GM18858 (cell line): Measurements from ENCODE around the gene DOK7.

Experiments
- ATAC-seq: cut with Tn5 transposase; IDR thresholded peaks from one replicate; pipeline ENCODE4 v1.9.1; 2021; ENCODE audit not compliant: unreplicated experiment

DOK7 gene, protein sequence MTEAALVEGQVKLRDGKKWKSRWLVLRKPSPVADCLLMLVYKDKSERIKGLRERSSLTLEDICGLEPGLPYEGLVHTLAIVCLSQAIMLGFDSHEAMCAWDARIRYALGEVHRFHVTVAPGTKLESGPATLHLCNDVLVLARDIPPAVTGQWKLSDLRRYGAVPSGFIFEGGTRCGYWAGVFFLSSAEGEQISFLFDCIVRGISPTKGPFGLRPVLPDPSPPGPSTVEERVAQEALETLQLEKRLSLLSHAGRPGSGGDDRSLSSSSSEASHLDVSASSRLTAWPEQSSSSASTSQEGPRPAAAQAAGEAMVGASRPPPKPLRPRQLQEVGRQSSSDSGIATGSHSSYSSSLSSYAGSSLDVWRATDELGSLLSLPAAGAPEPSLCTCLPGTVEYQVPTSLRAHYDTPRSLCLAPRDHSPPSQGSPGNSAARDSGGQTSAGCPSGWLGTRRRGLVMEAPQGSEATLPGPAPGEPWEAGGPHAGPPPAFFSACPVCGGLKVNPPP

DNA sequence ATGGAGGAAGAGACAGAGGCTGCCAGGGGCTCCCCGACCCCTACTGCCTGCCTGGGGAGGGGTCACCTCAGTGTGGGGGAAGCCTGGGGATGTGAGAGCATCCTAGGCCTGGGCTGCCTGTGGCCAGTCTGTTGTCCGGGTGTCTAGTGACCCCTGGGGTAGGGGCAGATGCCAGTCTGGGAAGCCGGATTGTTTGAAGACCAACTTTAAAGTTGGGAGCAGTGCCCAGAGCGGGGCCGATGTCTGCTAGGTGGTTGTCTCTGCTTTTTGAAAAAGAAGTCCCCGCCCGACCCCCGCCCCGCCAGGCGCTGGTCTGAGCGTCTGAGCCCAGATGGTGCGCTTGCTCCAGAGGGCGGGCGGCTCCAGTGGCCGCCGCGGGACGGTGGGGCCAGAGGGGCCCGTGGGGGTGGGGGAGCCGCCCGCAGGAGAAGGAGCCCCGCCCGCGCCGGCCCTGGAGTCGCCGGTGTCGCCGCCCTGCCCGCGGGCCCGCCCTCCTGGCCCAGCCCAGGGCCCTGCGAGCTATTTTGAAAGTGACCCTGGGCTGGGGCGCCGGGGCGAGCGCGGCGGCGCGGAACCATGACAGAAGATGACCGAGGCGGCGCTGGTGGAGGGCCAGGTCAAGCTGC lies at the start of gene DOK7:
DOK7 (plus strand) TSS at position 517 of the 626 bp plus-strand sequence; CDS start at position 587, 70 bp downstream.
- no peak for ATAC-seq

DNA sequence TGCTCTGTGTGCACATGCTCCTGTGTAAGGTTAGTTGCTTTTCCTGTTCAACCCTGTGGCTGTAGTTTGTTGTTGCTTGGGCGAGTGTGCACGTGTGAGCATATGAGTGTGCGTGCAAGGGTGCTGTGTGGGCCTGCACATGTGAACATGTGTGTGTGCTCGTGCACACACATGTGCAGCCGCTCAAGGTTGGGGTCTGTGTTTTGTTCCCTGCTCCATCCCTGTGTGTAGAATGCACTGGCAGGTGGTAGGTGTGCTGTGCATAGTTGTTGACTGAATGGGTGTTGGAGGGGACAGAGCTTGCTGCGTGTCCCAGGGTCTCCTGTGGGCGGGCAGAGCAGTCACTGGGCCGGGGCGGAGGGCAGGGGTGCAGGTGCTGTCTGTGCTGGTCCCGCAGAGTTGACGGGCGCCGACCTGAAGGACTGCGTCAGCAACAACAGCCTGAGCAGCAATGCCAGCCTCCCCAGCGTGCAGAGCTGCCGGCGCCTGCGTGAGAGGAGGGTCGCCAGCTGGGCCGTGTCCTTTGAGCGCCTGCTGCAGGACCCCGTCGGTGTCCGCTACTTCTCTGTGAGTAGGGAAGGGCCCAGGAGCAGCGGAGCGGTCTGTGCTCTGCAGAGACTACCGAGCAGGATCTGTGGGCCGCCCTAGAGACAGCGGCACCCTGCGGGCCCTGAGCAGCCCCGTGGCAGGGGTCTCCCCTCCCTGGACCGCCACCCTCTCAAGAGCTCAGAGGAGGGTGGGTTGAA lies 49.3 kb upstream of the DOK7 start:
- ATAC-seq = no peak

DNA sequence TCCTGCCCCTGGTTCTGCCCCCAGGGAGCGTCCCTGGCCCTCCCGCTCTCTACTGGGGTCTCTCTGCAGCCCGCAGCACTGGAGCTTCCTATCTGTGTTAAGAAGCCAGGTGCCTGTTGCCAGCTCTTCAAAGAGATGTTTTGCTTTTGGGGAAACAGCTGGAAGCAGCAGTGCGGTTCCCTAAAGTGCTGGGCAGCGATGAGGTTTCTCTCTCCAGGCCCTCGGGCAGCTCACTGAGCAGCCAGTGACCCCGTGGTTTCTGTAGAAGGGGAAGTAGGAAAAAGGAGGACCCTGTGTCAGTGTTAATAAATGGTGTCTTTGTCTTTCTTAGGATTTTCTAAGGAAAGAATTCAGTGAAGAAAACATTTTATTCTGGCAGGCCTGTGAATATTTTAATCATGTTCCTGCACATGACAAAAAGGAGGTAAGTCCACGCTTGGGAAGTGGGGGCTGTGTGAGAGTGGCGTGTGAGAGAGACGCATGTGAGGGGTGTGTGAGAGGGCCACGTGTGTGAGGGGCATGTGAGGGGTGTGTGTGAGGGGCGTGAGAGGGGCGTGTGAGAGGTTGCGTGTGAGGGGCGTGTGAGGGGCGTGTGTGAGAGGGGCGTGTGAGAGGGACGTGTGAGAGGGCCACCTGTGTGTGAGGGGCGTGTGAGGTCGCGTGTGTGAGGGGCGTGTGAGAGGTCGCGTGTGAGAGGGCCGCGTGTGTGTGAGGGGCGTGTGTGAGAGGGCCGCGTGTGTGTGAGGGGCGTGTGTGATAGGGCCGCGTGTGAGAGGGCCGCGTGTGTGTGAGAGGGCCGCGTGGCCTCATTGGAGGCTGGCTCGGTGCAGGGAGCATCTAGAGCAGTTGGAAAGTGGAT lies 48.5 kb upstream of the DOK7 start:
- ATAC-seq = no peak

DNA sequence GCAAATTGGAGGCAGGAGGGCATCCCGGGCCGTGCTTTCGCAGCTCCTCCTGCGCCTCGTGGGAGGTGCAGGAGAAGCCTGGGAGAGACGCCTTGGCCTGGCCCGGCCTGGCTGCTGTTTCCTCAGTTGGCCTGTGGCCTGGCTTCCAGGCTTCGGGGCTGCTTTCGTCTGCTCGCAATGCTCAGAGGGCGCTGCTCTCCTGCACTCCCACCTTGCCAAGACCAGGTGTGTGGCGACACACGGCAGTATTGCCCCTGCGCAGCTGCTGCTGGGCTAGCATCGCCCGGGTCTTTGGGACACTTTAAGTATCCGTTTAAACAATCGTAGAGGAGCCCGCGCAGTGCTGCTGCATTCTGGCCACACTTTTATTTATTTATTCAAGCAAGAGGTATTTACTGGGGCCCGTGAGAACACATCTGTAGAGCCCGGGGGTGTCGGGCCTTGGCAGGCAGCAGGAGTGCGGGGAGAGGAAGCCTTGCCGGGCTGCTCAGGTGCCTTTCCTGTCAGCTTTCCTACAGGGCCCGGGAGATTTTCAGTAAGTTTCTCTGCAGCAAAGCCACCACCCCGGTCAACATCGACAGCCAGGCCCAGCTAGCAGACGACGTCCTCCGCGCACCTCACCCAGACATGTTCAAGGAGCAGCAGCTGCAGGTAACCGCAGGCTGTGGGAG lies 47.5 kb upstream of the DOK7 start:
- no peak for ATAC-seq

DNA sequence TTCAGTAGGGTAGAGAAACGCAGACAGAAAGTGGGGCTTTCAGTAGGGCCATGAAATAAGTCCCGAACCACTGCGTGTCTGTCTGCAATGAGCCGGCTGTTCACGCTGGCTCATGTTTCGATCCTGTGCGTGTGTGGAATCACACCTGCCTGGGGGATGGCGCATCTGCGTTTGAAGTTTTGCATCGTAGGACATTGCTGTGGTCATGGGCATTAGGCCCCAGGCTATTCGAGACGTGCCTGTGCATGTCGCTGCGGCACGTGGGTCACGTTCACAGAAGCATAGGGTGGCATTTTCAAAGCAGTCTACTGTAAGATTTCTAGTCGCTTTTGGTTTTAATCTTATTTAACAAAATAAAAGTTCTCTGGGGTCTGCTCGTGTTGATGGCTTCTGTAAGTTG lies 46.8 kb upstream of the DOK7 start:
- no peak for ATAC-seq

DNA sequence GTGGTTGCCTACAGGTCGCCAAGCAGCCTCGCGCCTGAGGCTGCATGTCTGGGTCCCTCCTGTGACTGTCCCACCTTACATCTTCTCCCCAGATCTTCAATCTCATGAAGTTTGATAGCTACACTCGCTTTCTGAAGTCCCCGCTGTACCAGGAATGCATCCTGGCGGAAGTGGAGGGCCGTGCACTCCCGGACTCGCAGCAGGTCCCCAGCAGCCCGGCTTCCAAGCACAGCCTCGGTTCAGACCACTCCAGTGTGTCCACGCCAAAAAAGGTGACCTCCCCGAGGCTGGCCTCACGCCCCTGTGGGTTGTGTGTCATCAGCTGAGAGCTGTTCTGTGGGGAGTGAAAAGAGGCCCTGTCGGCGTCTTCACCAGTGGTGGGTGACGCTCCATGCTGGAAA lies 46.3 kb upstream of the DOK7 start:
- no peak for ATAC-seq

DNA sequence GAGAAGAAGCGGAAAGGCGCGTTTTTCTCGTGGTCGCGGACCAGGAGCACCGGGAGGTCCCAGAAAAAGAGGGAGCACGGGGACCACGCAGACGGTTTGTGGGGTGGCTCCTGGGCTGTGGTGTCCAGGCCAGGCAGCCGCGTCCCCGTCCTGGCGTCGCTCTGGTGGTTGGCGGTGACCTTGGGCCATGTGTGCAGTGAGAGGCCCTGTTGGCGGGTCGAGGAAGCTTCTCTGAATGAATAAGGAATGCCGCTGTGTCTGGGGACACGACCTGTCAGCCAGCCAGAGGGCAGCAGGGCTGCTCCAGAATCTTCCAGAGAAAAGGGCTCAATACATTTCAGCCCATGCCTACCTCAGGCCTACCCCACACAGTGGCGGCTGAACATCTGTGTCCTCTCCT lies 45.7 kb upstream of the DOK7 start:
- no peak for ATAC-seq

DNA sequence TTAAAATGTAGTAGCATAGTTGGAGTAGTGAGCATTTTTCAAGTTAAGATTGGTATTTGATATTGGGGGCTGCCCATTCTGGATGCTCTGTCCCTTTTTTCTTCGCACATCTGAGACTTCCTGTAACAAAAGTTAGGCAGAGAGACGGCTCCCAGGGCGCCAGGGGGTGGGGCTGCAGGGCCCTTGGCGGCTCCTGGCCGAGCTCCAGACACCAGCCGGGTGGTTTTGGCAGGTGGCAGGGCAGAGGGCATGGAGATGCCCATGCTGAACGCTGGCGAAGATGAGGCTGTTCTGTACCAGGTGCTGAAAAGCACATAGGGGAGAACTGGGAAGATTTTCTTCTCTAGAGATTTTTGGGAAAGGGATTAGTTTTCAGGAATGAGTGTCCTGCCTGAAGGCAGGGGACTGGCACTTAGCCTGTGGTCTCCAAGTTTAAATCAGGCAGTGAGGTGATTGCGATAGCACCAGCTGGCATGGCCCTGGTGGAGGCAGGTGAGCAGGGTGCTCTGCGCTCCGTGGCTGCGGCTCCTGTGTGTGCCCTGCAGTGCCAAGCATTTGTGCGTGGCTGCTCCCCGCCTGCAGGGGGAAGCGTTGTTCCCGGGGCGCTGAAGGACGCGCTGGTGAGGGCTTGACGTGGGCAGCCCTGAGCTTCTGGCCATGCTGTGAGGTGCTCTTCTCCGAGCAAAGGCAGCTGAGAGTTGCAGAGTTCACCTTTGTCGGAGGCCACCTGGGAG lies 44.9 kb upstream of the DOK7 start:
- ATAC-seq = no peak

DNA sequence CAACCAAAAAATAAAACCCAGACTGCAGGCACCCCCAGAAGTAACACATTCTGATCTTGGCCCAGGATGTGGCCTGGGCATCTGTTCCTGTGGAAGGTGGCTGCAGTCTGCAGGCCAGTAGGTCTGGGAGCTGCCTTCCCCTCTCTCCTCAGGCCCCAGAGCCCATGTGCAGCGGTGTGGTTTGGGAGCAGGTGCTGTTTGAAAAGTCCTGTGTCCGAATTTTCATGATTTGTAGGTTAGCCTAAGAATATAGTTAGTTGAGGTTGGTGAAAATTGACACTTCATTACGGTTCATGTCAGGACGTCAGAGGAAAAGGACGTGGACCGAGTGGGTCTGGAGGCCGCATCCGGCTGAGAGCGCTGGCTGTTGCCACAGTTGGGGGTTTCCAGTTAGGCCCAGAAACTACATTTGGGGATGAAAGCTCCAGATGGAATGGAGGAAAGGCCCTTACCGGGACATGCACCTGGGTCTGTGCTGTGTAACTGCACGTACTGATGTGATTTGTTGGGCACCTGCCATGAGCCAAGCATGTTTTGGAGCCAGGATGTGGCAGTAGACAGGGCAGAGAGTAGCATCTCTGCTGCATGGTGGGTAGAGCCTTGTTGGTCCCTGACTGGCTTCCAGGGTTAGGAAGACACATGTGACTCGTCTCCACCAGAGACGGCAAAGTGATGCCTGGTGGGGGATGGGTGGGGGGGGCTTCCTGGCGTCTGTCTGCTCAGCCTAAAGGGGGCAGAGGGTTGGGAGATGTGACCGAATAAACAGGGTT lies 43.1 kb upstream of the DOK7 start:
- ATAC-seq = no peak

DNA sequence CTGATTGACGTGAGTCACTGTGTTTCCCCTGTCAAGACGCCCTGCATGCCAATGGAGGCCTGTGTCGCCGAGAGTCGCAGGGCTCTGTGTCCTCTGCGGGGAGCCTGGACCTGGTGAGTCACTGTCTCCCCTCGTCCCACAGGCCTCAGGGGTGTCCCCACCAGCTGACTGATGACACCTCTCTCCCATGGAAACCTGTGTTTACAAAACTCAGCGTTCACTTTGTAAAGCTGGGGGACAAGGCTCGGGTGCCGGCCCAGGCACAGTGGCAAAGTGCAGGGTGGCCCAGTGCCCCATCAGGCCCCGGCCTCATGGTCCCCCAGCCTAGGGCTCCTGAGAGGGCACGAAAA lies 42.5 kb upstream of the DOK7 start:
- no peak for ATAC-seq

DNA sequence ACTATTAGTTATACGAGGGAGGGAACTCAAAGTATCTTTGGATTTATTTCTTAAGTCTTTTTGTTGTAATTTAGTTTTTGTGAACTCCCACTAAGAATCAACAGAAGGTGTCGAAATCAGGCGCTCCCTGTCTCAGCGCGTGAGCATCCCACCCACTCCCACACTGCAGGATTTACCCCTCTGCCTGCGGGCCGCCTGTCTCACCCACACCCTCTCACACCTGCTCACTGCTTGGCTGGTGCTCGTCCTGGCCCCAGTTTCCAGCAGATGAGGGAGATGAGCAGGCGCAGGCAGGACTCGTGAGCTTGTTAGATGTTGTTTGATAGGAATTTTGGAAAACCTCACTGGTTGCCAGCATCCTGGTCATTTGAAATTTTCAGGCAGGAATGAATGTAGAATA lies 42.1 kb upstream of the DOK7 start:
- ATAC-seq = no peak

DNA sequence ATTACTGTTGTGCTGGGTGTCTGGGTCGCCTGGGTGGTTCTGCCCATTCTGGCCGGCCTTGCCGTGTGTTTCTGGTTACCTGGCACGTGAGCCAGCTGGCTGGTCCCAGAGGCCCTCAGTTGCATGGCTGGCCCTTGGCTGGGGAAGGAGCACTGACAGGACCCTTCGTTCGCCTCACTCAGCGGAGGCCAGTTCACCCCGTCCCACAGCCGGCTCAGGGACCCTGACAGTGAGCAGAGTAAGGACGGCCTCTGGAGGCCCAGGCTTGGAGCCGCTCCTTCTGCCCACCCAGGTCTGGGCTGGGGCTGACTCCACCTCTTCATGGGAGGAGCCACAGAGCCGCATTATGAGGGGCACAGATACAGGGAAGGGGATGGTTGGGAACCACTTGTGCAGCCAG lies 41.6 kb upstream of the DOK7 start:
- ATAC-seq = no peak

DNA sequence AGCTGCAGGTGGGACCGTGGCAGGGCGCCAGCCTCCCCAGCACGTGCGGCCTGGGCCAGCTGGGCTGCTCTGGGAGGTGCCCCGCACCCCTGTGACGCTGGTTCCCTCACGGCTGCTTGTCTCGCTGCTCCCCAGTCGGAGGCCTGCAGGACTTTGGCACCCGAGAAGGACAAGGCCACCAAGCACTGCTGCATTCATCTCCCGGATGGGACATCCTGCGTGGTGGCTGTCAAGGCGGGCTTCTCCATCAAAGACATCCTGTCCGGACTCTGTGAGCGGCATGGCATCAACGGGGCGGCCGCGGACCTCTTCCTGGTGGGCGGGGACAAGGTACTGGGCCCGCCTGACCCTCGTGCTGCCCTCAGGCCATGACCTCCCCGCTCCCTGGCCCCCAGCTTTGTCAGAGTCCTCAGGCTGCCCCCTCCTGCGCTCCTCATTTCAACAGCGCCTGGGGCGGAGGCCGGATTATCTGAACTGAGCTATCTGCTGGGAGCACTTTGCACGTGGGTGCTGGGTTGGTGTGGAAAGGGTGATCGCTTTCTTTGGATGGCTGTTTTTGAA lies 40.8 kb upstream of the DOK7 start:
- ATAC-seq = no peak

DNA sequence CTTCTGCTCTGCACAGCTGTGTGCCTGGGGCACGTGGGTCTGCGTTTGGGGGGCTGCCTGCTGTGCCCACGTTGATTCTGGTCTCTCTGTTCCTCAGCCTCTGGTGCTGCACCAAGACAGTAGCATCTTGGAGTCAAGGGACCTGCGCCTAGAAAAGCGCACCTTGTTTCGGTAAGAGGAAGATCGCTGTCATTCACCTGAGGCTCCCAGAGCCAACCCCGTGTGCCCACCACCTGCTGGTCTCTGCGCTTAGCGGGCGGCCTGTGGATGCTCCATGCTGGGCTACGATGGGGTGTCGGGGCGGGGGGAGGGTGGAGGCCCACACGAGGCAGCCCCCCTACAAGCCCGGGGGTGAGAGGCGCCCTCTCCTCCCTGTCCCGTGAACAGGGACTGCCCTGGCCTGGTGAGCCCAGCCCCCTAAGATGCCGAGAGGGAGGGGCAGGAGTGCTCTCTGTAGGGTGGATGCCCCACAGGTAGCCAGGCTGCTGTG lies 40.3 kb upstream of the DOK7 start:
- ATAC-seq = no peak

DNA sequence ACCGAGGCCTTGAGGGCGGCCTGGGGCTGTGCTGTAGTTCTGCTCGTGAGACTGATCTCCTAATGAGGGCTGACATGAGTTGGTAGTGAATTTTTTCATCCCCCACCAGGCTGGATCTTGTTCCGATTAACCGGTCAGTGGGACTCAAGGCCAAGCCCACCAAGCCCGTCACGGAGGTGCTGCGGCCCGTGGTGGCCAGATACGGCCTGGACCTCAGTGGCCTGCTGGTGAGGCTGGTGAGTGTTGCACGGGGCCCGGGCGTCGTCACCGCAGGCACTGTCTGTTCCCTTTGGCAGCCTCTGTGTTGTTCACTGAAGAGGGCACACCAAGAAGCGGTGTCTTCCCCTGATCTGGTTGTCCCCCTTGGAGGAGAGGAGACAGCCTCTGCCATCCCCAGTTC lies 39.7 kb upstream of the DOK7 start:
- ATAC-seq = no peak

DNA sequence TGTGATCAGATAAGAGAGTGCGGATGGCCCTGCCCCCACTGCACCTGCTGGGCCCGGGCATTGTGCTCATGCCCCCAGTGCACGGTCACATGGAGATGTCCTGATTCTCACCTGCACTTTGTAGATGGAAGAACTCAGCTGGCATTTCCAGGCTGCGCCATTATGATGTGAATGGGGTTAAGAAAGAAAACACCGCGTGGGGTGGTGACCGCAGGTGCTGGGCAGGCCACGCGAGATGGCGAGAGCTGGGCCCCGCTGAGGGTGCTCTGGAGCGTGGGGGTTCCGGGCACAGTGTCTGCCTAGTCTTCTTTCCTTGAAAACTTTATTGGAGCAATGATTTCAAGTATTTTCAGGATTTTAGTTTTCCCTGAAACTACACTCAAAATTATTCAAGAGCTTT lies 39.2 kb upstream of the DOK7 start:
- ATAC-seq = no peak

DNA sequence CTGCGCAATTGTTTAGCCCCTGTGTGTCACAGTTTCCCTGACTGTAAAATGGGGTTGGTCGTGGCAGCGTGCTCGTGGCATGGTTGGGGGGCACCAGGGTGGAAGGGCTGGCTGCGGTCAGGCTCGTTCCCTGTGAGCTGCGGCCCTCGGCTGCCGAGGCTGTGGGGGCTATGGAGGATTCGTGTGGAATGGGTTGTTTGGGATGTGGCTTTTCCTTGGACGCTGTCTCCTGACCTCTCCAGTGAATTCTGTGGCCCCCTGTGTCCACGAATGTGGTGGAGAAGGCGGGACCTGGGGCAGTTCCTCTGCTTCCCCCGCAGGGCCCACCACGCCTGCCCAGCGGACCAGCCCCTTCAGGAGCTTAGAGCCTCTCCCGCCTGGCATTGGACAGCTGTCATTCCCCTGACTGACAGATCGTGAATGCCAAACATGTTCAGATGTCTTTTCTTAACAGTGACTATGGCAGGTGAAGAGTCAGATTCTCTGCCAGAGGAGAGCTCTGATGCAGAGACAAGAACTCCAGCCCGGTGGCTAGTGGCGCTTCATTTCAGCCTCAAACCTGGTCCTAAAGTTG lies 38.5 kb upstream of the DOK7 start:
- ATAC-seq = no peak

DNA sequence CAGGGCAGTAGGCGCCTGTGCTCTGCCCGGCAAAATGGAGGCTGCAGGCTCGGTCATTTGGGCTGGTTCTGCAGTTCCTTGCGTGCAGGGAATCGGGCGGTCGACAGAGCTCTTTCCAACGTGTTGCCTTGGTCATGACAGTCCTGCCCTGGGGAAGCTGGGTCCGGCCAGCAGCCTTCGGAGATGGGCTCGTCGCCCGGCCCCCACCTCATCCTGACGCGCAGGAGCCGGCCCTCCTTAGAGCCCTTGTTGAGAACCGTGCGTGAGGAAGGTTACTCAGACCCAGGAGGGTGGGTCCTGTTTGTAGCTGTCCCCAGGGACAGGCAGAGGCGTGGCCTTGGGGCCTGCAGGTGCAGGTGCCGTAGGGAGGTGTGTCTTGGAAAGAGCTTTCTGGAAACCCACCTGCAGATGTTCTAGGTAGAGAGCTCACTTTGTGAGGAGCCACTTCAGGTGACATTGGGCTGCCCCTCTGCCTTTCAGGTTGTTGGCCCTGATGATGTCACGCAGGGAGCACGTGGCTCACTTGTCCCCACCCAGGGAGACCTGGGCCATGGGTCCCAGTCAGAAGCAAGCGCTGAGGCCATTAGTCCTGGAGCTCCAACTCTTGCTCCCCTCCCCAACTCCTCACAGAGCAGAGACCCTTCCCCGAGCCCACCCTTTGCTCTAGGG lies 36.5 kb upstream of the DOK7 start:
- no peak for ATAC-seq
